Dedifferentiated amniotic fluid mesenchymal stem cell (primary cell): Measurements from ENCODE around the gene CTDP1.

Experiments
- DNase-seq: peaks from one replicate; pipeline ENCODE4 v3.0.0-alpha.2; 2016; ENCODE audit errors: extremely low spot score

The CTDP1 gene

GRCh38 chr18:79643054-79643984, 36.3 kb upstream of the CTDP1 start:
- no peak for DNase-seq

- DNase-seq, result no peak
Measured at GRCh38 chr18:79644006-79644665, 35.5 kb upstream of the CTDP1 start.

GRCh38 chr18:79644666-79645057, 34.9 kb upstream of the CTDP1 start:
- no peak for DNase-seq

GRCh38 chr18:79645291-79645983, 34.2 kb upstream of the CTDP1 start:
- DNase-seq, result no peak

GRCh38 chr18:79647307-79647706, 32.3 kb upstream of the CTDP1 start:
- no peak for DNase-seq

GRCh38 chr18:79650959-79651358, 28.6 kb upstream of the CTDP1 start:
- no peak for DNase-seq

- no peak for DNase-seq
Measured at GRCh38 chr18:79657342-79657996, 22.1 kb upstream of the CTDP1 start.

GRCh38 chr18:79658366-79658765, 21.2 kb upstream of the CTDP1 start:
- no peak for DNase-seq

- DNase-seq, result no peak
Measured at GRCh38 chr18:79659733-79660132, 19.9 kb upstream of the CTDP1 start.

GRCh38 chr18:79662034-79662433, 17.6 kb upstream of the CTDP1 start:
- no peak for DNase-seq

GRCh38 chr18:79662439-79662838, 17.2 kb upstream of the CTDP1 start:
- no peak for DNase-seq

GRCh38 chr18:79664525-79665125, 15.0 kb upstream of the CTDP1 start:
- DNase-seq, result peak; percentile 39

- DNase-seq, result no peak
Measured at GRCh38 chr18:79668203-79668602, 11.4 kb upstream of the CTDP1 start.

- no peak for DNase-seq
Measured at GRCh38 chr18:79672490-79673276, 6.9 kb upstream of the CTDP1 start.

- DNase-seq, result no peak
Measured at GRCh38 chr18:79677221-79677620, 2.4 kb upstream of the CTDP1 start.

GRCh38 chr18:79677840-79678239, 1.8 kb upstream of the CTDP1 start:
- no peak for DNase-seq

- peak; percentile 98 for DNase-seq
Measured at GRCh38 chr18:79678665-79679551, 695 bp upstream of the CTDP1 start.

GRCh38 chr18:79680100-79680879, 687 bp downstream of the CTDP1 start:
- DNase-seq, result no peak

- no peak for DNase-seq
Measured at GRCh38 chr18:79680891-79681339, 1.3 kb downstream of the CTDP1 start.
